NCI-H524 (cell line): ENCODE measurements around the gene BLNK.

Experiments used
- DNase-seq, 2 experiments: peaks; one replicate each; lab custom pipeline; 2025; lab: John Stamatoyannopoulos, UW

Gene BLNK

DNA sequence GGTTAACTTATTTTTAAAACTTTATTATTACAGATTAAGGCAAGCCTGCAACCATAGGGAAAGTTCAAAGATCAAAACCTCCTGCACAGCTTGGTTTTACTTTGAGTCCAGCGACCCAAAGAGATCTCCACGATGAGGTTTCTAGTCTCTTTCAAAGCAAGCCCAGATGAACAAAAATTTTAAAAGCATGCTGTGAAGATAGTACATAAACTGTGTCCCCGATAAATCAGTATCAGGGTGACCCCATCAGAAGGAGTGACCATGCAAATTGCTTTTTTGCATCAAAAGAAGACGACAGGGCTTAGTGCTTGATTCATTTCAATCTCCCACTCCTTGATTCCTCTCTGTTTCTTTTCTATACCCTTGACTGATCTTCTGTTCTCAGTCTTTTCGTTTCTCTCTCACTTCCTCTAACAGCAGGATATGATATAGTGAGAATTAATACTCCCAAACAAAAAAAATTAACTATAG lies 16.8 kb upstream of the BLNK start:
- DNase-seq = no peak

DNA sequence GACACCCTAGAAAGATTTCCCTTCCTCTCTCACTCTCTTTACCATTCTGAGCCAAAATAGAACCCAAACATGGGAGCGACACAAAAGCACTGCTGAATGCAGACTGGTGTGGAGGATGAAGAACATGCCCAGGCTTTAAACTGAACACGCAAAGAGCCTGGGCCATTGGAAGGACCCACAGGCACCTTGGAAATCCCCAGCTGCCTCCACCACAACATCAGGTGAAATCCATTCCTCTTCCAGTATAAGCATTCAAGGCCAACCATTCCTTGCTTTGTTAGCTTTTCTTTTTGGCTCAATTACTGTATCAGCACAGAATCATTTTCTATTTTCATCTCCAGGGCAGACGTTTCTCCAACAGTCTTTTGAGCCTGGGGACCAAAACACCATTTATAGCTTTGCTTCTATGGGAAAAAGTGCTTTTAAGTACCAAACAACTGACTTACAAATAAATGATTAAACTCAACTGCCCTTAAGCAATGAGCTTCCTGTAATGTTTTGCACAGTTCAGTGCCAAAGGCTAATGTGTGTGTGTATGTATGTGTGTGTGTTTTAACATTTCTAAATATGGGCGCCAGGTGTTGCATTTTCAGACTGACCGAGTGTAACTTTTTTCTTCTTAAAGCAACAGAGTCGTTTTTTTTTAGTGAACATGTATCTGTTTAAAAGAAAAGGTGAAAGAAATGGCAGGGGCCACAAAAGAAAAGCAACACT lies 16.2 kb upstream of the BLNK start:
- no peak for DNase-seq

DNA sequence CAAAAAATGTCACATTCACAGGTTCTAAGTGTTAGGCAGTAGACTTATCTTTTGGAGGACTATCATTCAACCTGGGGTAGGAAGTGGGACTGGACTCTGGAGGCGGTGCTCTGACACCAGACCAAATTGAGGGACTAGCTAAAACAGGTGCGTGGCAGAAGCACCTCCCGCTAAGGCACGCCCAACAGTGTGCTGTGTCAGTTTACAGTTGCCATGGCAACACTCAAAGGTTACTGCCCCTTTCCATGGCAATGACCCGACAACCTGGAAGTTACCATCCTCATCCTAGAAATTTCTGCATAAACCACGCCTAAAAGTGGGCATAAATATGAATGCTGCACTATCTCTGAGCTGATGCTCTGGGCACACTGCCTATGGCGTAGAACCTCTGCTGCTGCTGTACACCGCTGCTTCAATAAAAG lies 14.0 kb upstream of the BLNK start:
- DNase-seq = no peak

DNA sequence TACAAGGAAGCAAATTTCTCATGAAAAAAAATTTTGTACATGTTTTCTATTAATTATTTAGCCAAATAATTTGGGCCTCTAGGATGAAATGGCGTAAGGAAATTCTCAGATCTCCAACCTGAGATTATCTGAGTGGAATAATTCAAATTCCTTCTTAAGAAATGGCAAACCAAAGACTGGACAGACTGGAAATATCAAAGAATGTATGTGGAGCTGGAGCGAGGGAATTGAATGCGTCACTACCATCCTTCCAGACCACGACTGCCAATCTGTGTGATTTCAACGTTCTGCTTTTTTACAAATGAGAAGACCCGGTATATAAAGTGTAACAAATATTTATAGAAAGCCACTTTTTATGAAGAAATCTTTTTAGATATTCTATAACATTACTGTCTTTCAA lies 12.4 kb upstream of the BLNK start:
- DNase-seq = no peak

DNA sequence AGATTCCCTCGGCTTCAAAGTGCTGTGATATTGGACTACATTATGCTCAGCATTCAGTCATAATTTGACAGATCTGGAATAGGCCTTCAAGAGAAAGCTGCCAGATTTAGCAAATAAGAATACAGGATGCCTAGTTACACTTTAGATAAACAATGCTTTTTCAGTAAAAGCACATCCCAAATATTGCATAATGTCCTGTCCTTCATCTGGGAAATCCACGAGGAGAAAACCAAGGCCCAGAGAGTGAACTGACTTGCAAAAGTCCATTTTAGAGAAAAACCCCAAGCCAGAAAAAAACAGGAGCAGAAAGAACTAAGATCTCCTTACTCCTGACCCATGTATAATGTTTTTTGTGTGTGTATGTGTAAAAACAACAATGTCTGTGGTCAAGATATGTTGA lies 12.0 kb upstream of the BLNK start:
- DNase-seq = no peak

DNA sequence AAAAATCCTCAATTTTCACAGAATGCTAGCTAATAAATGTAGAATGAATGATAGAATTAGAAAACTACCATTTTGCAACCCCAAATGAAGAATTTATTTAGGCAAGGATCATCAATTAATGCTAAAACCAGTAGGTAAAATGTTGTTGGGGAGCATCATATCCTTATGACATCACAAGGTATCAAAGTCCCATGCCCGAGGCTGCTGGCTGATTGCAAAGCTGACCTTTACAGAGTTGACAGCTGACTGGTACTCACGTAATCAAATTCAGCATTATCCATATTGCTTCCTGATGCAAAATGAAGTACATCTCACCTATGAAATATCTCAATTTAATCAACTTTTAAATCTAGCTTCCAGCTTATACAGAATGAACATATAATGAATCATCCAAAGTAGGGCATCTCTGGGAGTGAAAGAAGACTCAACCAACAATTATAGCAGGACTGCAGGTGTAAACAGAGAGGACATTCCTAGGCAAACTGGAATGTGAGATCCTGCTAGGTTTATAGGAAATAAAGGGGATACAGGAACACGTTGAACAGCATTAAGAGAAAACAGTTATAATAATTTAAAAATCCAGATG lies 10.2 kb upstream of the BLNK start:
- no peak for DNase-seq

DNA sequence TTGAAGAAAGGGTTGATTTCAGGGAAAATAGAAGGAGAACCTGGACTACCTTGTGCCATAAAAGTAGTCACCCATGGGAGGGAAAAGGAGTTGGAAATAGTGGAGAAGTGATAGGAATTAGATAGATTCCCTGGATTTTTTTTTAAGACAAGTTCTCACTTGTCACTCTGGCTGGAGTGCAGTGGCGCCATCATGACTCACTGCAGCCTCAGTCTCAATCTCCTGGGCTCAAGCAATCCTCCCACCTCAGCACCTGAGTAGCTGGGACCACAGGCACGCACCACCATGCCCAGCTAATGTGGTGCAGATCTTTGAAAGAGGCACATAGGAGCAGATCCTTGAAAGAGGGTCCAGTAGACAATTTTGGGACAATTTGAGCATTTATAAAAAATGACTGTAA lies 9.5 kb upstream of the BLNK start:
- no peak for DNase-seq

DNA sequence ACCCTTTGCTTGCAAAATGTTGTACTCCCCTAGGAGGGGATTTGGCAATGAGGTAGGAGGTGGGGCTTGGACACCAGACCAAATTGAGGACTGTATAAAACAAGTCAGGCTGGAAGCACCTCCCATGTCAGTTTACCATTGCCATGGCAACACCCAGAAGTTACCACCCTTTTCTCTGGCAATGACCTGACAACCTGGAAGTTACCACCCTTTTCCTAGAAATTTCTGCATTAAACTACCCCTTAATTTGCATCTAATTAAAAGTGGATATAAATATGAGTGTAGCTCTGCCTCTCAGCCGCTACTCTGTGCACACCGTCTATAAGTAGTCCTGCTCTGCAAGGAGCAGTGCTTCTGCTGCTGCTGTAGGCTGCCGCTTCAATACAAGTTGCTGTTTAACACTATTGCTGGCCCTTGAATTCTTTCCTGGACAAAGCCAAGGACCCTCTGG lies 7.8 kb upstream of the BLNK start:
- DNase-seq = no peak

DNA sequence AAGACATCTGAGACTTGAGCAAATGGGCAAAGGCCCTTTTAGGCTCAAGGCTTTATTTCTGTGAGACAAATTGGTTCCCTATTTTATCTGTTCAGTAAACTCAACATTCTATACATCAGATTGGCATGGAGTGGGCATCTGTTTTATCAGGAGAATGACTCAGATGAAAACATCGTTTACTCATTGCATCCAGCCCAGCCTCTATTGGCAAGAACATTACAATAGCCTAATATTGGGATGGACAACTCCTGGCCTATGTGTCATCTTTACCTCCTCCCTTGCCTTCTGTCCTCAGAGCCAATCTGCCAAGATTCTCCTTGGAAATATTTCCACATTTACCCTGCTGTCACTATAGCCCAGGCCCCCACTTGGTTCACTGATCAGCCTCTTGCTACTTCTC lies 5.5 kb upstream of the BLNK start:
- DNase-seq = no peak

DNA sequence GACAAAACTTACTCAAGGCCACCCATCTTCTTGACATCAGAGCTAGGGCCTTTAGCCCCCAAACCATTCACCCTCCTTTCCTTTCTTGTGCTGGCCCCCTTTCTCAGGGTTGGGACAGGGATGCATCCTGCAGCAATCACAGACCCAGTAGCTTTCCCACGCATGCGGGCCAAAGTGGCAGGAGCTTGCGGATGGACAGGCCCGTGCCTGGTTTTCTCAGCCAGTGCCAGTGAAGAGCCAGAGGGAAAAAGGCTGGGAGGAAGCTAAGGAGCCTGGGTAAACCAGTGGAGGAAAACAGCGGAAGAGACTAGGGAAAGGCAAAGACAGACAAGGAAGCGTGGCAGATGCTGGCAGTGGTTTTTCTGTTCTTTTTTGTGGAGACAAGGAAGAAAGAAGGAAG lies 5.1 kb upstream of the BLNK start:
- no peak for DNase-seq

DNA sequence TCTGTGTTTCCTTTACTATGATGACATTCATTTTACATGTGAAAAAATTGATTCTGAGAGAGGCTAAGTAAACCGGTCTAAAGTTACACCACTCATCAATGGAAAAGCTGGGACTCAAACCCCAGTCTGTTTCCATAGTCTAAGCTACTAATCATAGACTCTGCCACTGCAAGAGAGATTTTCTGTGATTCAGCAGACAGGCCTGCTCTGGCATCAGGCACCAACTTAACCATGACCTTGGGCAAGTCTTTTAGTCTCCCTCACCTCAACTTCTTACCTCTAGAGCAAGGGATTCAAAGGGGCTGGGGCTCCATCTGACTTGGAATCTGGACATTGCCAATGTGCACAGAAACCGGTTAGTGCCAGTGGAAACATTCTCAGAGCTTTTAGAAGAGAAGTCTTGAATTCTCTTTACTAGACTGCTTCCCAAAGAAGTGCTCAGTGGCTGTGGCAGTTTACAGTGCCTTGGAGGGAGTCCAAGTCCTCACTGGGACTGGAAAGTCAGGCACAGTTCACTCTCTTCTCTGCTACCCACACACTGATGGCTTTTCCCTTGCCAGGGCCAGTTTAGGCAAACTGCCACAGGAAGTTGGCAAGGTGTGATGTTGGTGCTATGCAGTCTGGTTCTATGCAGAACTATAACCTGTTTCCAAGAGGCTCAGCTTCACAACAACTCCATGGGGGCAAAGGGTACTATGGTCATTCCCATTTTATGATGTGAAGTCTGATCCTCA lies 4.5 kb upstream of the BLNK start:
- DNase-seq = no peak

DNA sequence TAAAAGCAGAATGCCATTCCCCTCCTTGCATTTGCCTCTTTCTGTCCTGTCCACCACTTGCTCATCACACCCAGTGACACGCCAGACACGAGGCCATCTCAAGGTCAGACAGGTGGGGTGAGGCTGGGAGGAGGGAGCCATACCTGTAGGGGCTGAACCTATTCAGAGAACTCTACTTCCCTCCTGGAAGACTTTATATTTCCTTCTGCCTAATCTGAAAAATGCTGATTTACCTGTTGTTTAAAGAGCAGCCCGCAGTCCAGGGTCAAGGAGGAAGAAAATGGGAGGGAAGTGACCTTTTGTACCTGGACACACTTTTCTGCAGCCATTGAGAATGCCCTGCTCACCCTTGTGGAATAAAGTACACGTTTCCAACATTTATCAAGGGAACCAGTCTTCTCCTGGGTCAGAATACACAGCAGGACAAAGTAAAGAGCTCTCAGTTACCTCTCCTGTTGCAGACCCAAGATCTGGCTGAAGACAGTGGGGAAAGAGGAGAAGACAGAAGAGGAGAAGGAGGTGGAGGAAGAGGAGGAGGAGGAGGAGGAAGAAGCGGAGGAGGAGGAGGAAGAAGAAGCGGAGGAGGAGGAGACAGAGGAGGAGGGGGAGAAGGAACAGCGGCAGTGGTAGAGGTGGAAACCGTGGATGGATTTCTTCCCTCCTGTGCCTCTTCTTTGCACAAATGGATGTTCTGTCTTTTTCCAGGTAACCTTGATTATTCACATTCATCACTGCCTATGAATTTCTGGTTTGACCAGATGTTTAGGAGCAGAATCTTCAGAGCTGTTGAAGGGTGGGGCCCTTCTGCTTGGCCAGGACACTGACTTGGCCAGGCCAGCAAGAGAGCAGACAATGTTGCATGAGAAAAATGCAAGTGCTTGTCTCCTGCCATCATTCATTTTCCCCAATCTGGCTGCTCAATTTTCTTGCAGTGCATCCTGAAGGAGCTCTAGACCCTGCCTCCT lies 1.2 kb upstream of the BLNK start:
- DNase-seq = no peak

DNA sequence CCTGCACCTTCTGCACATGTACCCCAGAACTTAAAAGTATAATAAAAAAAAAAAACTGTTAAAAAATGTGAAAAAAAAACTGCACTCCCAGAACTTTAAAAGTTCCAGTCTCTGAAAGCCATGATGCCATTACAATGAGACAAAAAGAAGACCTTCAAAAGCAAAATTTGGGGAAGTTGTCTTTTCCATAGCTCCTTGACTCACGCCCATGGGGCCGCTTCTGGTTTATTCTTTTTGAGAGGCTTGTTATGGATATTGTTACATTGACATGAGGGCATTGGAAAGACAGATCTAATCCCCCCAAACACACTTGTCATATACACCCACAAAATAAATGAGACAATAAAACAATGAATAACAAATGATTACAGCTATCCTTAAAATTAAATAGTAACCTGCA lies 798 bp downstream of the BLNK start:
- DNase-seq = no peak

DNA sequence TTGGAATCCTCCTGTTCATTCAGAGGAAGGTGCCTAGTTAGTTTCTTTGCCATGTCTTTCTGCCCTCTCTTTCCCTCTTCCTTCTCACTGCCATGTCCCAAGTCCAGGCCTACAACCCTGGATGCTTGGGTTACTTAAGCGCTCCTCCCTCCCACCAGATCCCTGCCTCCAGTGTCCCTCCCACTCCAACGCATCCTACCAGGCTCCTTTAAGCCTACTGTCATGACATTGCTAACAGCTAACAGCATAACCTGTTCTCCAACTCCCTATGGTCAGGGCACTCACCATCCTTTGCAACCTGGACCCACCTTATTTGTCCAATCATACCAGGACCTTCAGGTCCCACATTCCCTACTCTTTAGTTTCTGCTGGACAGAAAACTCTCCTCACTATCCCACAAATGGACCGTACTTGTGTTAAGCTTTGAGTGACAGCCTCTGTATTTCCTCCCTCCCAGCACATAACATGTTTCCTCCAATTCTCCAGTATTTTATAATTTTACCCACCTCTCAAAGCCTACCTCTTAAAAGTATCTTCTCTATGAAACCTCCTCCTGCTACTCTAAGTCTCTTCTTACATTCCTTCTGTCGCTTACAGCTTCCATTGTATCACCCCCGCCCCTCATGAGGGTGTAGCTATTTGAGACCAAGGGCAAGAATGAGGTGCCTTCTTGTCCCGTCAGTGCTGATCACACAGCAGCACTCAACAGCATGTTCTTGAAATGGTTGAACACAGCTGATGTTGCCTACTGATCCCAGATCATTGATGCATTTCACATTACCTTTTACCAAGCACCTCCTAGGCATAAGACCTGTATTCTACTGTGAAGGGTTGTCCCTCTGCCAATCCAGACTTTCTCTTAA lies 1.7 kb downstream of the BLNK start:
- DNase-seq = no peak

DNA sequence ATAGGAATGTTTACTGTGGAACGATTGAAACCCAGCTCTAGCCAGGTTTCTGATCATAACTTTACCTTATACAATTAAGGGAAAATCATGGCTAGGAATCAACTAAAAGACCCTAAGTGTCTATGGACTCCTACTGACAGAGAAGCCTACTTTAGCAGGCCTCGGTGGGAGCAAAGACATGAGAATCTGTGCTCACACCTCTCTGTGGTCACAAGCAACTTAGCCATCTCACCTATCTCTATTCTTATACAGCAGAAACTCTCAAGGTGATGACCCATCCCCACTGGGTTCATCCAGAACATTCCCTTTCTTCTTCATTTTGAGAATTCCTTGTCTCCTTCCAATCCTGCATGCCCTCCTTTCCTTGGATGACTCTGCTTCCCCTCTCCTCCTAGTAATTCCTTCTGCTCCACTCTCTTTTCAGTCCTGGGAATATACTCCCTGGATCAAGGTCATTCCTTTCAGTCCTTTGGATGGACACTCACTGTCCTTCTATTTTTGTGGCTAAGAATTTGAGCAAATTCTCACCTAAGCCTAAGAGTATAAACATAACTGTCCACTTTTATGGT lies 2.9 kb downstream of the BLNK start:
- DNase-seq = no peak

DNA sequence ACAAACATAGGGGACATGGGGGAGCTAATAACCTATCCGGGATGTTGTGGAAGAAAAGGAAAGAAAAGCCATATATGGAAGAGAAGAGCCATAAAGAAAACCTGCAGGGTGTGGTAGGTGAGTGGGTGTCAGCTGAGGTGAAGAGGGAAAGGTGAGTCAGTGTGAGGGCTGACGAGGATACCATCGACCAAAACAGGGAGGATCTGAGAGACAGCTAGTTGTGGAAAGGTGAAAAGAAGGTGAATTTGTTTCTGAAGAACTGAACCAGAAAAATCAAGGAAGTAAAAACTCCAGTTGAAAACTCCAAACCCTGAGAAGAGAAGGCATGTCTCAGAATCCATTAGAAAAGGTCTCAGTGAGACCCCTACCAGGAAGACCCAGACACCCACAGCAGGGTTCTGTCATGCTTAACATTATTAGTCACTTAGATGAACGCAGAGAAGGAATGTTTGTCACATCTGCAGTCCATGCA lies 4.1 kb downstream of the BLNK start:
- DNase-seq = no peak

DNA sequence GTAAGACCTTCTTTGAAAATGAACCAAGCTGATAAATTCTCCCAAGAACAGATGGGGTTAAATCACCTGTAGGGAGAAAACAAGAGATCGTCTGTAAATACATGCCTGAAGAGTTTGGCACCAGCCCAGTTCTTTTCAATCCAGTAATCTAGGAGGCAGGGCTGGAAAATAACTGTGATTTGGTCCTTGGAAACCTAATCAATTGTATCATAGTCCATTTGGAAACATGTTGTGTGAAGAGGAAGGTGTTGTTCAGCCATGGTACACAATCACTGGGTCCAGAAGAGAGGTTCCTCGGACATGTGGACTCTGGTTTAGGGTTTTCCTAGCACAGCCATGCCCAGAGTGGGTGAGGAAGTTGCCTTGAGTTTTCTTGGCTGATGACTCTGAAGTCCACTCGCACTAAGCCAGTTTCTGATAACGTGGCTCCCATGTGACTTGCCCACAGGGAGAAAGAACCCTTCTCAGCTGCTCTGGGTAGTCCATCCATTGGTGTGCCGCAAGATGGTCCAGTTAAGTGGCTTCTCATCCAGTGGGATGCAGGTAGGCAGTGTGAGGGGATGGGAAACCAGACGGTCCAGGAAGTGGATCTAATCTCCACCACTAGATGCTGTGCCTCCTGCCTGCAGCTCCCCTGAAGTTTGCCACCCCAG lies 5.1 kb downstream of the BLNK start:
- DNase-seq = no peak

DNA sequence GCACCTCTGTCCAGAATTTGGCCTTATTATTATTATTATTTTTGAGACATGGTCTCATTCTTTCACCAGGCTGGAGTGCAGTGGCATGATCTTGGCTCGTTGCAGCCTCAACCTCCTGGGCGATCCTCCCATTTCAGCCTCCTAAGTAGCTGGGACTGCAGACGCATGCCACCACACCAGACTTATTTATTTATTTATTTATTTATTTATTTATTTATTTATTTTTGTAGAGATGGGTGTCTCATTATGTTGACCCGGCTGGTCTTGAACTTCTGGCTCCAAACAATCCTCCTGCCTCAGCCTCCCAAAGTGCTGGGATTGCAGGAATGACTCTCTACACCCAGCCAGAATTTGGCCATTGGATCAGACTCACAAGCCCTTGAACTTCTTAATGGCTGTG lies 6.4 kb downstream of the BLNK start:
- no peak for DNase-seq

DNA sequence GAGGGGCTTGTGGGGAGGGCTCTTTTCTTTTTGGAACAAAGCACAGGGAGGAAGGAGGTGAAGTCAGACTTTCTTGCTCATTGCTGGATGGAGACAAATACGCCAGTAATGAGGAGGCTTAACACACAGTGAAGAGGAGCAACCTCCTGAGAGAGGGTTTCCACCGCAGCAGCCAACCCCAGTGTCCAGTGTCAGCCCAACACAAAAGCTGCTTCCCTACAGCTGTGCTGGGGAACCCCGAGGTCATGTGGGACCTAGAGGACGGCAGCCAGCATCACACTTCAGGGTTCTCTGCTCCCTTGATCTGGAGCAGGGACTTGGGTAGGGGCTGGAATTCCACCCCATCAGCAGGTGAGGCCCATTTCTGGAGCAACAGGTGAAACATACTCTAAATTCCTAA lies 7.7 kb downstream of the BLNK start:
- DNase-seq = no peak

DNA sequence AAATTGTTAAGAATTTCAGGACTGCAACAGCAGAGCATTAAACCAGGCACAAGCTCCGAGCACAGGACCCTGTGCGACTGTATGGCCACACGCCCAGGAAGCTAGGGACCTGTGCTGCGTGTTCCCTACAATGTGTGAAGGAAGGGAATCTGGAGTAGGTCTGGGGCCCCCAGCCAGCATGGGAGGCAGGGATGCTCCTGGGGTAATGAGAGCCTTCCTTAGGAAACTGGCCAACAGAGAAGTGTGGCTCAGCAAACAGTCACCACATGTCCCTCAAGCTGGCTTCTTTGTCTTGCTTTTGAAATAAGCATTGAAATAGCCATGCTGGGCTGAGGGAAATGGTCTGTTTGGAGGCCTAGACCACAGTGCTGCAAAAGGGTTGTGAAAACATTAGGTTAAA lies 8.2 kb downstream of the BLNK start:
- DNase-seq = peak in 1 of 2 experiments; percentile 0
